ENCODE results near the gene MKLN1.

MKLN1 gene

DNA sequence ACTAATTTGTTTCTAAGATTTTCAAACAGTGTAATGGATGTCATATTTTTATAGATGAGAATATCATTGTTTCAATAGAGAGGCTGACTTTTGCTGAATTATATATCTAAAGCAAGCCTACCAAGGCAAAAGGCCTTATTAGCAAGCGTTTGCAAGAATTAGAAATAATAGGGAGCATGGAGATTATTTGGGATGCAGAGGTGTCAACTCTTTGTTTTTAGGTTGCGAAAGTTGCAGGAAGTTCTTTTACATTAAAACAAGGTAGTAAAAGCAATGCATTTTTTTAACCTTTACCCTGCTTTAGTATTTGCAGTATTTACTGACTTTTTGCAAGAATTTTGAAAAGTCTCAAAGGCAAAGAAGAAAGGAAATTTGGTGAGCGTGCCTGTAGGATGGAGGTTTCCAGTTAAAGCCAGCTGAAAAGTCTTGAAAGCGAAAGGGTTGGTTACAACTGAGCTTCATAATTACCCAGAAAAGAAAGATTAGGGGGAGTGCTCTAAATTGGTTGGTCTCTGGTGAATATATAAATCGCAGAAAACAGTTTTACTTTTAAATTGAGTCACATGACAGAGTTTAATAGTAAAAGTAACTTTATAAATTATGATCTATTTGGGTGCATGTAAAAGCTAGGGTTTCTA, 81.6 kb downstream of the MKLN1 start:
- no peaks in the 10 kb centered on the region for H3K9me2 ChIP-seq (replicated peaks; ENCODE audit: insufficient read depth, low read length)
- no peaks in the 10 kb centered on the region for H3K27me3 ChIP-seq (ENCODE audit: low read length)
- no peaks in the 10 kb centered on the region for H3K79me2 ChIP-seq (ENCODE audit: insufficient read depth, low read length)
- H3K4me3 ChIP-seq (ENCODE audit: insufficient read depth, low read length, poor library complexity, severe bottlenecking) = no peak overlapping the region
- no peak overlapping the region for H3K4me2 ChIP-seq (ENCODE audit: low read depth, low read length, poor library complexity, severe bottlenecking)
- peaks cover 2% of the 10 kb centered on the region for H3K36me3 ChIP-seq (ENCODE audit: low read length)
- H3K9me3 ChIP-seq (ENCODE audit: insufficient read depth, low read length) = no peaks in the 10 kb centered on the region
- H2AFZ ChIP-seq (ENCODE audit: low read depth, low read length, severe bottlenecking) = no peak overlapping the region
- H3K27ac ChIP-seq (ENCODE audit: low read depth, low read length) = no peak overlapping the region
- H4K20me1 ChIP-seq (ENCODE audit: low read depth, low read length) = no peaks in the 10 kb centered on the region
- H3F3A ChIP-seq (ENCODE audit: insufficient read depth) = no peaks in the 10 kb centered on the region
- TF ChIP-seq EZH2phosphoT487 (conservative IDR thresholded peaks at IDR 0.05; ENCODE audit: low read length) (no peak), CTCF (IDR thresholded peaks at IDR 0.05; ENCODE audit: insufficient read depth, low read length, poor library complexity, severe bottlenecking) (no peak)
- H3K9ac ChIP-seq (ENCODE audit: low read length) = no peak overlapping the region

DNA sequence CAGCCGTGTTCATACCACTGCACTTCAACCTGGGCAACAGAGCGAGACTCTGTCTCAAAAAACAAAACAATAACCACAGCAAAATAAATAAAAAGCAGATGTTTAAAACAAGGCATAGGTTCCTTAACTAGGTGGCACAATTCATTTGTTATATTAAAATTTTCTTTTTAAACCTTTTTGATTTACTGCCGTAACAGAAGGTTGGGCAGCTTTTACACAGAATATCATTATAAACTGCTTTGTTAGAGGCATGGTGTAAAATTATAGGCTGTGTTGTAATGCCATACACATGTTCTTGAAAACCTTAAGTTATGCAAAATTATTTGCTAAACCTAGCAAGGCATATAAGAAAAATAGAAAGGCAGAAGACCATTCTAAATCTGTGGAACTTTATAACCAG, 84.4 kb downstream of the MKLN1 start:
- H3K27me3 ChIP-seq (ENCODE audit: low read length) = no peaks in the 10 kb centered on the region
- peaks cover 5% of the 10 kb centered on the region for H3K36me3 ChIP-seq (ENCODE audit: low read length)
- no peaks in the 10 kb centered on the region for H3K9me2 ChIP-seq (replicated peaks; ENCODE audit: insufficient read depth, low read length)
- no peak overlapping the region for H3K4me2 ChIP-seq (ENCODE audit: low read depth, low read length, poor library complexity, severe bottlenecking)
- no peak overlapping the region for H2AFZ ChIP-seq (ENCODE audit: low read depth, low read length, severe bottlenecking)
- H3K9ac ChIP-seq (ENCODE audit: low read length) = no peak overlapping the region
- H3K4me3 ChIP-seq (ENCODE audit: insufficient read depth, low read length, poor library complexity, severe bottlenecking) = no peak overlapping the region
- H3K9me3 ChIP-seq (ENCODE audit: insufficient read depth, low read length) = no peaks in the 10 kb centered on the region
- H4K20me1 ChIP-seq (ENCODE audit: low read depth, low read length) = no peaks in the 10 kb centered on the region
- no peaks in the 10 kb centered on the region for H3K79me2 ChIP-seq (ENCODE audit: insufficient read depth, low read length)
- TF ChIP-seq CTCF (IDR thresholded peaks at IDR 0.05; ENCODE audit: insufficient read depth, low read length, poor library complexity, severe bottlenecking) = no peak
- no peak for TF ChIP-seq EZH2phosphoT487 (conservative IDR thresholded peaks at IDR 0.05; ENCODE audit: low read length)
- 0 out of 2 replicates have a peak, but pooled peaks cover 4% of the 10 kb centered on the region for H3F3A ChIP-seq (ENCODE audit: insufficient read depth)
- H3K27ac ChIP-seq (ENCODE audit: low read depth, low read length) = no peak overlapping the region

- no peaks in the 10 kb centered on the region for H3K79me2 ChIP-seq (ENCODE audit: insufficient read depth, low read length)
- H2AFZ ChIP-seq (ENCODE audit: low read depth, low read length, severe bottlenecking) = no peak overlapping the region
- no peak overlapping the region for H3K9ac ChIP-seq (ENCODE audit: low read length)
- no peak overlapping the region for H3K4me2 ChIP-seq (ENCODE audit: low read depth, low read length, poor library complexity, severe bottlenecking)
- peaks cover 5% of the 10 kb centered on the region for H3K36me3 ChIP-seq (ENCODE audit: low read length)
- H3K27ac ChIP-seq (ENCODE audit: low read depth, low read length) = no peak overlapping the region
- TF ChIP-seq EZH2phosphoT487 (conservative IDR thresholded peaks at IDR 0.05; ENCODE audit: low read length) = no peak
- TF ChIP-seq CTCF (IDR thresholded peaks at IDR 0.05; ENCODE audit: insufficient read depth, low read length, poor library complexity, severe bottlenecking) = no peak
- H4K20me1 ChIP-seq (ENCODE audit: low read depth, low read length) = no peaks in the 10 kb centered on the region
- H3K4me3 ChIP-seq (ENCODE audit: insufficient read depth, low read length, poor library complexity, severe bottlenecking) = no peak overlapping the region
- 0 out of 2 replicates have a peak, but pooled peaks cover 4% of the 10 kb centered on the region for H3F3A ChIP-seq (ENCODE audit: insufficient read depth)
- H3K27me3 ChIP-seq (ENCODE audit: low read length) = no peaks in the 10 kb centered on the region
- H3K9me3 ChIP-seq (ENCODE audit: insufficient read depth, low read length) = no peaks in the 10 kb centered on the region
- no peaks in the 10 kb centered on the region for H3K9me2 ChIP-seq (replicated peaks; ENCODE audit: insufficient read depth, low read length)
These were observed 86.0 kb downstream of the MKLN1 start for GRCh38 chr7:131413711-131414110.

All from SU-DHL-6 (cell line).